SK-N-SH (cell line): ENCODE data around the gene CPNE1. TPM values are rescaled to one million over a fixed set of nuclear protein-coding genes. Genes with fewer than 3 reads are reported as not detected.

Experiments used
- CTCF ChIA-PET: fragments of 300-600, 350-600 bp; formaldehyde crosslinking; extraction: SDS; loops from one replicate; lab custom pipeline; 2021; lab: Yijun Ruan, JAX
- POLR2A ChIA-PET: fragments of 350-600 bp; sonication (Branson Sonifier 250); formaldehyde crosslinking; extraction: SDS; loops from one replicate; lab custom pipeline; 2020; ENCODE audit warnings: antibody characterized with exemption, inconsistent platforms; lab: Yijun Ruan, JAX
- DNase-seq: peaks from one replicate; pipeline ENCODE4 v3.0.0; 2012
- H2AFZ ChIP-seq: fragments of 200-600 bp; sonication (generic); 2 replicates; pipeline ENCODE4 v1.8.1; 2016; ENCODE audit warnings: antibody characterized with exemption, mild to moderate bottlenecking, low read depth
- H3F3A ChIP-seq: fragments of 200-600 bp; sonication (generic); replicated peaks from 2 replicates; pipeline ENCODE3; 2016; ENCODE audit warnings: antibody characterized with exemption, mild to moderate bottlenecking; ENCODE audit not compliant: insufficient read depth
- H3K27ac ChIP-seq, 2 experiments: fragments of 200-500 bp in 1 of 2; fragments of 200-600 bp in 1 of 2; sonication (Bioruptor generic) in 1 of 2; sonication (generic), shearing (Covaris generic) in 1 of 2; 2 replicates each; pipeline versions ENCODE4 v1.5.1 to v1.6.1; 2014 to 2016; ENCODE audit warnings: low read depth in 2 of 2, inconsistent platforms in 1 of 2, low read length in 1 of 2, mild to moderate bottlenecking in 1 of 2, mixed read lengths in 1 of 2
- H3K27me3 ChIP-seq: fragments of 200-600 bp; sonication (generic), shearing (Covaris generic); 2 replicates; pipeline ENCODE4 v1.6.1; 2016; ENCODE audit warnings: mixed run types; ENCODE audit not compliant: insufficient read depth
- H3K36me3 ChIP-seq, 2 experiments: fragments of 200-500 bp in 1 of 2; fragments of 200-600 bp in 1 of 2; sonication (Bioruptor generic) in 1 of 2; sonication (generic) in 1 of 2; replicated peaks in 1 of 2; 2 replicates each; pipeline versions ENCODE3 to v1.5.1; 2014 to 2016; ENCODE audit warnings: low read length in 1 of 2, mild to moderate bottlenecking in 1 of 2; ENCODE audit not compliant: insufficient read depth in 2 of 2, control insufficient read depth in 1 of 2
- H3K4me1 ChIP-seq, 2 experiments: fragments of 200-500 bp in 1 of 2; fragments of 200-600 bp in 1 of 2; sonication (Bioruptor generic) in 1 of 2; sonication (generic), shearing (Covaris generic) in 1 of 2; 2 replicates each; pipeline versions ENCODE4 v1.5.1 to v1.6.1; 2014 to 2016; ENCODE audit warnings: low read depth in 1 of 2, low read length in 1 of 2, mixed run types in 1 of 2; ENCODE audit not compliant: insufficient read depth in 2 of 2, control insufficient read depth in 1 of 2
- H3K4me2 ChIP-seq: fragments of 200-600 bp; sonication (generic), shearing (Covaris generic); 2 replicates; pipeline ENCODE4 v1.6.1; 2017; ENCODE audit warnings: mixed run types
- H3K4me3 ChIP-seq, 2 experiments: fragments of 200-500 bp in 1 of 2; fragments of 200-600 bp in 1 of 2; sonication (Bioruptor generic) in 1 of 2; sonication (generic), shearing (Covaris generic) in 1 of 2; 2 replicates each; pipeline versions ENCODE4 v1.5.1 to v1.8.1; 2014 to 2016; ENCODE audit warnings: low read depth in 2 of 2, inconsistent platforms in 1 of 2, low read length in 1 of 2, mild to moderate bottlenecking in 1 of 2, mixed read lengths in 1 of 2, moderate library complexity in 1 of 2
- H3K79me2 ChIP-seq: fragments of 200-600 bp; sonication (generic); 2 replicates; pipeline ENCODE4 v1.8.1; 2017; ENCODE audit warnings: mild to moderate bottlenecking; ENCODE audit not compliant: insufficient read depth
- H3K9ac ChIP-seq: fragments of 200-600 bp; sonication (generic); 2 replicates; pipeline ENCODE4 v1.6.1; 2017; ENCODE audit warnings: mixed run types
- H3K9me2 ChIP-seq: fragments of 200-600 bp; sonication (generic); 2 replicates; pipeline ENCODE4 v1.6.1; 2017; ENCODE audit warnings: mixed run types
- H3K9me3 ChIP-seq: fragments of 200-600 bp; sonication (generic); 2 replicates; pipeline ENCODE4 v1.6.1; 2017; ENCODE audit warnings: mixed run types, mild to moderate bottlenecking, moderate library complexity
- H4K20me1 ChIP-seq: fragments of 200-600 bp; sonication (generic); 2 replicates; pipeline ENCODE4 v1.6.1; 2017; ENCODE audit warnings: mild to moderate bottlenecking, mixed run types; ENCODE audit not compliant: insufficient read depth
- CHD2 ChIP-seq: fragments of 150-350 bp; IDR thresholded peaks from 2 replicates; pipeline ENCODE4 v1.6.1; 2018; ENCODE audit warnings: low read length; ENCODE audit not compliant: partially characterized antibody
- EP300 ChIP-seq, 2 experiments: IDR thresholded peaks; 2 replicates each; pipeline versions ENCODE4 v1.4.0 to v1.6.1; 2012; ENCODE audit warnings: borderline replicate concordance in 1 of 2, low read depth in 1 of 2, low read length in 1 of 2
- FOXJ3 ChIP-seq: sonication (generic); formaldehyde crosslinking; IDR thresholded peaks from 2 replicates; pipeline ENCODE4 v1.5.1; 2020; ENCODE audit warnings: mild to moderate bottlenecking, missing genetic modification reagents
- GATA2 ChIP-seq: sonication (generic); formaldehyde crosslinking; IDR thresholded peaks from 2 replicates; pipeline ENCODE4 v1.5.0; 2020; ENCODE audit warnings: mild to moderate bottlenecking, missing genetic modification reagents
- IRF3 ChIP-seq: fragments of 150-350 bp; IDR thresholded peaks from 2 replicates; pipeline ENCODE4 v1.6.1; 2016; ENCODE audit warnings: mild to moderate bottlenecking, low read depth, low read length
- JUND ChIP-seq: IDR thresholded peaks from 2 replicates; pipeline ENCODE4 v1.4.0; 2012
- MEF2A ChIP-seq: IDR thresholded peaks from 2 replicates; pipeline ENCODE4 v1.4.0; 2012; ENCODE audit warnings: low read depth, borderline replicate concordance
- MXI1 ChIP-seq: IDR thresholded peaks from 2 replicates; pipeline ENCODE4 v1.6.1; 2012; ENCODE audit warnings: mild to moderate bottlenecking, low read depth, low read length, improper control_type of control experiment
- NFIC ChIP-seq: IDR thresholded peaks from 2 replicates; pipeline ENCODE4 v1.4.0; 2012; ENCODE audit warnings: borderline replicate concordance
- NRF1 ChIP-seq: IDR thresholded peaks from 2 replicates; pipeline ENCODE4 v1.6.1; 2012; ENCODE audit warnings: low read depth, mild to moderate bottlenecking, low read length
- PBX3 ChIP-seq: IDR thresholded peaks from 2 replicates; pipeline ENCODE4; 2012
- POLR2AphosphoS5 ChIP-seq: IDR thresholded peaks from 2 replicates; pipeline ENCODE4 v1.6.1; 2012; ENCODE audit warnings: low read depth, low read length
- RAD21 ChIP-seq: IDR thresholded peaks from 2 replicates; pipeline ENCODE4 v1.6.1; 2012; ENCODE audit warnings: mild to moderate bottlenecking, low read length
- RXRA ChIP-seq: IDR thresholded peaks from 2 replicates; pipeline ENCODE4 v1.4.0; 2012; ENCODE audit warnings: low read depth, mild to moderate bottlenecking, borderline replicate concordance
- TAF1 ChIP-seq: IDR thresholded peaks from 2 replicates; pipeline ENCODE4 v1.6.1; 2012; ENCODE audit warnings: low read depth, mild to moderate bottlenecking, low read length, moderate library complexity, borderline replicate concordance
- TCF12 ChIP-seq: IDR thresholded peaks from 2 replicates; pipeline ENCODE4 v1.4.0; 2012
- USF1 ChIP-seq: IDR thresholded peaks from 2 replicates; pipeline ENCODE4 v1.4.0; 2012; ENCODE audit warnings: low read depth, borderline replicate concordance
- USF2 ChIP-seq: fragments of 150-350 bp; IDR thresholded peaks from 2 replicates; pipeline ENCODE4 v1.6.1; 2017; ENCODE audit warnings: antibody characterized with exemption, low read length, low read depth, borderline replicate concordance
- YY1 ChIP-seq: IDR thresholded peaks from 2 replicates; pipeline ENCODE4 v1.4.0; 2012; ENCODE audit warnings: low read depth, mild to moderate bottlenecking
- ZBTB33 ChIP-seq: IDR thresholded peaks from 2 replicates; pipeline ENCODE4 v1.4.0; 2012; ENCODE audit warnings: low read depth, borderline replicate concordance
- WGBS: methylation state at CpG from one replicate; pipeline ENCODE4 v1.1.6; 2017; ENCODE audit warnings: low lambda C conversion rate; 5-methylcytosine and 5-hydroxymethylcytosine counted together
- polyA plus RNA-seq, 3 experiments: library from polyadenylated mRNA; depleted of rRNA; stranded (reverse); fragments of >200 nt; gene quantifications; 2 replicates each; pipeline ENCODE4 v1.2.3, GENCODE V29; 2012

Gene CPNE1
- polyA plus RNA-seq, 1 of the 3 experiments (the other 2 are of a cell fraction): 279 TPM

GRCh38 chr20:35697696-35698297 lies 33.1 kb upstream of the CPNE1 start (continued):
- no peak for TF ChIP-seq GATA2 (CRISPR knock-in tag)

GRCh38 chr20:35695978-35696377 lies 31.3 kb upstream of the CPNE1 start:
- CTCF ChIA-PET: no interaction called here

GRCh38 chr20:35695245-35695749 lies 30.6 kb upstream of the CPNE1 start:
- CTCF ChIA-PET: no interaction called here
- Histone ChIP-seq H4K20me1 (no peaks in the 10 kb centered on the region), H3K9me2 (no peaks in the 10 kb centered on the region), H3K27ac (no peak overlapping the region), H3F3A (peaks cover 10% of the 10 kb centered on the region), H2AFZ (no peak overlapping the region), H3K27me3 (no peaks in the 10 kb centered on the region), H3K36me3 (peaks cover 12 to 45% of the 10 kb centered on the region in 2 experiments), H3K4me3 (no peak overlapping the region), H3K79me2 (peaks cover 39% of the 10 kb centered on the region; the same call in 1 of the 2 replicates), H3K4me1 (peaks cover 0 to 11% of the 10 kb centered on the region in 2 experiments; a peak in 2 of 4 replicates), H3K9ac (no peak overlapping the region), H3K9me3 (no peaks in the 10 kb centered on the region), H3K4me2 (no peak overlapping the region)
- no peak for DNase-seq
- WGBS: 87% methylated on average over 2 of the region's 2 CpGs
- POLR2A ChIA-PET: no interaction called here
- TF ChIP-seq EP300 (IDR thresholded peaks at IDR 0.05; ENCODE audit: borderline replicate concordance in 1 of 2, low read depth in 1 of 2, low read length in 1 of 2): no peak
- no peak for TF ChIP-seq POLR2AphosphoS5
- no peak for TF ChIP-seq PBX3
- TF ChIP-seq CHD2: no peak
- TF ChIP-seq RXRA: no peak
- TF ChIP-seq NFIC: no peak
- no peak for TF ChIP-seq USF1
- no peak for TF ChIP-seq ZBTB33
- TF ChIP-seq USF2: no peak
- no peak for TF ChIP-seq TCF12
- TF ChIP-seq FOXJ3: no peak
- TF ChIP-seq MXI1: no peak
- TF ChIP-seq MEF2A: no peak
- TF ChIP-seq TAF1: no peak
- no peak for TF ChIP-seq RAD21
- TF ChIP-seq GATA2 (CRISPR knock-in tag): no peak
- TF ChIP-seq NRF1: no peak
- no peak for TF ChIP-seq YY1
- TF ChIP-seq IRF3: no peak

More at GRCh38 chr20:35695978-35696377, 31.3 kb upstream of the CPNE1 start:
- no peak for DNase-seq
- POLR2A ChIA-PET: no interaction called here
- 91% methylated on average over 4 of the region's 4 CpGs for WGBS
- H3K9ac ChIP-seq: no peak overlapping the region
- TF ChIP-seq NRF1: no peak
- no peak for TF ChIP-seq JUND
- TF ChIP-seq, all 33 proteins: peak for 0
- Histone ChIP-seq H3K27ac (no peak overlapping the region), H3K4me1 (peaks cover 0 to 16% of the 10 kb centered on the region in 2 experiments; a peak in 3 of 4 replicates), H2AFZ (no peak overlapping the region), H3F3A (peaks cover 12% of the 10 kb centered on the region), H3K4me3 (no peak overlapping the region), H3K9me2 (no peaks in the 10 kb centered on the region), H3K9me3 (no peaks in the 10 kb centered on the region), H4K20me1 (no peaks in the 10 kb centered on the region), H3K36me3 (peaks cover 14 to 52% of the 10 kb centered on the region in 2 experiments), H3K4me2 (no peak overlapping the region), H3K27me3 (no peaks in the 10 kb centered on the region), H3K79me2 (peaks cover 46% of the 10 kb centered on the region; the same call in 1 of the 2 replicates)
